Fibroblast of pulmonary artery (primary cell): ENCODE measurements around the gene ADPRS.

Experiments used
- DNase-seq: peaks from one replicate; pipeline ENCODE4 v3.0.0-alpha.2; 2010; ENCODE audit warnings: low read depth
- H3K4me3 ChIP-seq: replicated peaks from 2 replicates; pipeline ENCODE4 v1.5.1; 2011; ENCODE audit warnings: low read depth, mild to moderate bottlenecking, control low read depth, low read length, moderate library complexity
- TF ChIP-seq, protein P1 (sequence below): IDR thresholded peaks from 2 replicates; pipeline ENCODE4 v1.5.1; 2011; ENCODE audit warnings: mild to moderate bottlenecking, control low read depth, low read length, inconsistent platforms; ENCODE audit errors: missing control alignments

The ADPRS gene

DNA sequence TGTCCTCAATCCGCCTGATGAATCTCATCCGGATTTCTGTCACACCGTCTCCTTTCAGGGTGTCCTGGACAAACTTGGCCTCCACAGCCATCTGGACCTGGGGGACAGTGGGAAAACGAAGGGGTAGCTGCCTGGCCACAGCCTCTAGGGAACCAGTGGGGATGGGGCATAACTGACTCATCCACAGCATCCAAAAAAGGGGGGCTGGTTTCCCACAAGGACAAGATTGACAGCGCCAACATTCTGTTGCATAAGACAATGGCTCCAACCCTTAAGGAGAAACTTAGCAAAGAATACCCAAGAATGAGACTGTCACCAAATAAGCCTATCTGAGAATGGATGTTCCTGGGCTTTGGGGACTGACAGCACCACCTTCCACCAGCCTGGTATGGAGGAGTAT, 48.5 kb downstream of the ADPRS start:
- TF ChIP-seq, protein P1, sequence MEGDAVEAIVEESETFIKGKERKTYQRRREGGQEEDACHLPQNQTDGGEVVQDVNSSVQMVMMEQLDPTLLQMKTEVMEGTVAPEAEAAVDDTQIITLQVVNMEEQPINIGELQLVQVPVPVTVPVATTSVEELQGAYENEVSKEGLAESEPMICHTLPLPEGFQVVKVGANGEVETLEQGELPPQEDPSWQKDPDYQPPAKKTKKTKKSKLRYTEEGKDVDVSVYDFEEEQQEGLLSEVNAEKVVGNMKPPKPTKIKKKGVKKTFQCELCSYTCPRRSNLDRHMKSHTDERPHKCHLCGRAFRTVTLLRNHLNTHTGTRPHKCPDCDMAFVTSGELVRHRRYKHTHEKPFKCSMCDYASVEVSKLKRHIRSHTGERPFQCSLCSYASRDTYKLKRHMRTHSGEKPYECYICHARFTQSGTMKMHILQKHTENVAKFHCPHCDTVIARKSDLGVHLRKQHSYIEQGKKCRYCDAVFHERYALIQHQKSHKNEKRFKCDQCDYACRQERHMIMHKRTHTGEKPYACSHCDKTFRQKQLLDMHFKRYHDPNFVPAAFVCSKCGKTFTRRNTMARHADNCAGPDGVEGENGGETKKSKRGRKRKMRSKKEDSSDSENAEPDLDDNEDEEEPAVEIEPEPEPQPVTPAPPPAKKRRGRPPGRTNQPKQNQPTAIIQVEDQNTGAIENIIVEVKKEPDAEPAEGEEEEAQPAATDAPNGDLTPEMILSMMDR, result no peak
- no peak overlapping the region for H3K4me3 ChIP-seq
- DNase-seq, result no peak

DNA sequence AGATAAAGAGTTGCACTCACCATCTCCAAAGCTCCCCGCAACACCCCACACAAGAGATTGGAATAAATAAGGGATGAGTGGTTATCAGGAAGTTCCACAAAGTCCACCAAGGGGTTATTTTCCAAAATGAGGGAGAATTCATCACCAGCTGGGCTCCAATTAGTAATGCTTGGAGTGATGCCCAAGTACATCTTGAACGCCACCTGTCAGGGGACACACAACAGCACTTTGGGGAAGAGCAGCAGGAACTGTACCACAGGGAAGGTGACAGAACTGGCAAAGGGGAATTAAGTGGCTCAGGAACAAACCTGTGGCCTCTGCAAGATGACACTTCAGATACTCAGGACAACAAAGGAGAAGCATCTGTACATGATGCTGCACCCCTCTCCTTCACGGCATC, 49.1 kb downstream of the ADPRS start:
- no peak overlapping the region for H3K4me3 ChIP-seq
- TF ChIP-seq, protein P1, result no peak
- no peak for DNase-seq

DNA sequence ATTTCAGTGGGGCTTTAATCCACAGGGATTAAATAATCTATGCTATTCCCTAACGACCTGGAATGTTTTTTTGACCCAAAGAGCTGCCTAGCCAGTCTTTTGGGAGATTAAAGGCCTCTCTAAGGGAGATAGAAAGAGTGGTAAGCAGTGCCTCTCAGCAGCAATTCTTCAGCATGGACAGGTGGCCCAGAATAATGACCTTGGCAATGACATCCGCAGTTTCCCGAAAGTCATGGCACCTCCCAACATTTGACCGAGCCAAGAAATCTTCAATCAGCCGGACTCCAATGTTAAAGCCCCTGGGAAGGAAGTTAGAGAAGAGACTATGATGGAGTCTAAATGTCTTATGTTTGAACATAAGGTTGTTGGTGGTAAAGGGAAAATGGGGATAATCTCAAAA, 50.8 kb downstream of the ADPRS start:
- TF ChIP-seq, protein P1, result no peak
- no peak for DNase-seq

DNA sequence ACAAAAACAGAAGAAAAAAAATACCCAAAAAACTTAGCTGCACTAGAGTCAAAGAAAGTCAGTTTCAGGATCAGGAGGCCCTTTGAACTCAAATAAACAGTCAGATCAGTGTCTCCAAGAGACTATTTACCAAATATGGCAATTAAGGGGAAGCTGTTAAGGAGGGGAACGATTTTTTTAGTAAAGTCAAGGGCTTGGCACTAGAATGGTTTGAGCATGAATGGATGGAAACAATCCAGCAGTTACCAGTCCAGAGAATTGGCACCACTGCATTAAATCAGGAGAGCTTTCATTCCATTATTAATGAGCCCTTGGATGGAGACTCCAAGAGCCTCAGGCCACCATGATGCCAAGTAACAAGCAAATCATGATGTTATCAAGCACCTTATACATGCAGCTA, 53.4 kb downstream of the ADPRS start:
- H3K4me3 ChIP-seq, result no peak overlapping the region
- DNase-seq, result no peak
- TF ChIP-seq, protein P1, result no peak

More for the DNA sequence above, 50.8 kb downstream of the ADPRS start:
- no peak overlapping the region for H3K4me3 ChIP-seq

DNA sequence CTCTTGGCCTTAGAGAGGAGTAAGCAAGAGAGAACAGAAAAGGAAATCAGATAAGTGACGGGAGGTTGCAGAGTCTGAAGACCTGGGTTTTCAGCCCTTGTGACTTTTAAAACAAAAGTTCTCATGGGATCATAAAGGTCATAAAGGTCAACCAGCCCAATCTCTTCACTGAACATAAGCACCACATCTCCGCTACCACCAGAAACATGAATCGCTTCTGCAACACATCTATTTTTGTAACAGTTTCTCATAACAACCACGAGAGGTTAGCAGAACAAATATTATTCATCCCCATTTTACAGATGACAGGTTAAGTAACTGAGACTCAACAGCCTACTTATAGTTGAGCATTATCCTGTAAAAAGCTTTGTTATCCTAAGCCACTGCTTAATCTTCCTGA, 54.7 kb downstream of the ADPRS start:
- H3K4me3 ChIP-seq, result no peak overlapping the region
- TF ChIP-seq, protein P1, result no peak
- no peak for DNase-seq
